ENCODE data around the gene LRCH1. TPM values are rescaled to one million over a fixed set of nuclear protein-coding genes. Genes with fewer than 3 reads are reported as not detected.

The LRCH1 gene
- total RNA-seq, 4 donors from 2014 or later, result 5.2 to 30.7 (median 17.1) TPM

GRCh38 chr13:46553886-46554858, 1.2 kb downstream of the LRCH1 start:
- intact Hi-C loops (cut with DNase I; ENCODE audit: low total_unique reads) (loop anchor here (10.0 kb wide), 2 partner anchors 61 to 121 kb away; no protein-coding TSS in a partner anchor), in situ Hi-C loops (cut with MboI; ENCODE audit: low pct_ligation_motif_present in 1 of 4, low pct_unique_long_range_greater_than_20kb in 1 of 4, low sequenced_read_pairs in 3 of 4) (loop anchor here in 2 of 4 donors (5.0 to 10.0 kb wide), 2 partner anchors 158 to 171 kb away; no protein-coding TSS in a partner anchor)
- DNase-seq, result peak; percentile 78
- TF ChIP-seq POLR2AphosphoS5 (IDR thresholded peaks at IDR 0.05) (peak; percentile 29 to 58 (median 37)), POLR2A (IDR thresholded peaks at IDR 0.05) (peak; percentile 64), EP300 (IDR thresholded peaks at IDR 0.05; ENCODE audit: low read depth) (no peak)
- TF ChIP-seq, protein P1, sequence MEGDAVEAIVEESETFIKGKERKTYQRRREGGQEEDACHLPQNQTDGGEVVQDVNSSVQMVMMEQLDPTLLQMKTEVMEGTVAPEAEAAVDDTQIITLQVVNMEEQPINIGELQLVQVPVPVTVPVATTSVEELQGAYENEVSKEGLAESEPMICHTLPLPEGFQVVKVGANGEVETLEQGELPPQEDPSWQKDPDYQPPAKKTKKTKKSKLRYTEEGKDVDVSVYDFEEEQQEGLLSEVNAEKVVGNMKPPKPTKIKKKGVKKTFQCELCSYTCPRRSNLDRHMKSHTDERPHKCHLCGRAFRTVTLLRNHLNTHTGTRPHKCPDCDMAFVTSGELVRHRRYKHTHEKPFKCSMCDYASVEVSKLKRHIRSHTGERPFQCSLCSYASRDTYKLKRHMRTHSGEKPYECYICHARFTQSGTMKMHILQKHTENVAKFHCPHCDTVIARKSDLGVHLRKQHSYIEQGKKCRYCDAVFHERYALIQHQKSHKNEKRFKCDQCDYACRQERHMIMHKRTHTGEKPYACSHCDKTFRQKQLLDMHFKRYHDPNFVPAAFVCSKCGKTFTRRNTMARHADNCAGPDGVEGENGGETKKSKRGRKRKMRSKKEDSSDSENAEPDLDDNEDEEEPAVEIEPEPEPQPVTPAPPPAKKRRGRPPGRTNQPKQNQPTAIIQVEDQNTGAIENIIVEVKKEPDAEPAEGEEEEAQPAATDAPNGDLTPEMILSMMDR (IDR thresholded peaks at IDR 0.05), result peak in 4 of 5 experiments; percentile 30 to 35 (median 33)
- peaks cover 3 to 45% (median 28%) of the 10 kb centered on the region in 4 donors for H3K4me1 ChIP-seq
- 0 to 1% methylated on average over 6 to 54 of the region's 75 CpGs for WGBS, 2 donors (ENCODE audit: low coverage in 1 of 2)
- no peaks in the 10 kb centered on the region for H3K27me3 ChIP-seq
- no peaks in the 10 kb centered on the region for H3K36me3 ChIP-seq
- no peaks in the 10 kb centered on the region for H3K9me3 ChIP-seq
- peak overlapping the region; percentile 68 to 95 (median 74) for H3K4me3 ChIP-seq
- H3K27ac ChIP-seq, result peak overlapping the region; percentile 91 to 97 (median 94)

DNA sequence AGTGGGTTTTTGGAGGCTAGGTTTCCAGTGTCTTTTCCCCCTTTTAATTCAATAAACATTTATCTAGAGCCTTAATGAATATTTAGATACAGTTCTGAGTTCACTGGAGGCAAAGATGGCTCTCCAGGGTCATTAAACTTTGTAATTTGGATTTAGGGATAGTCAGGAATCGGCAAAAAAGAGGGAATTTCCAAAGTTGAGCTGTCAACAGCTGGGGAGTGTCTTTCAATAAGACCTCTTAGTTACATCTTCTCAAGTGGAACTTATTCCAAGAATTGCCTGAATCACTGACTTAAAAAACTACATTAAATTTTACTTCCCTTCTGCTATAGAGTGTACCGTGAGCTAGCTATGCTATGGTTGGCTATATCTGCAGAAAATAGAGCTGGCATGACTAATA, 2.0 kb downstream of the LRCH1 start:
- Histone ChIP-seq H3K4me1 (peaks cover 3 to 52% (median 28%) of the 10 kb centered on the region in 4 donors), H3K9me3 (no peaks in the 10 kb centered on the region), H3K27me3 (no peaks in the 10 kb centered on the region), H3K27ac (peak overlapping the region; percentile 91 to 97 (median 94)), H3K4me3 (peak overlapping the region; percentile 68 to 95 (median 74)), H3K36me3 (no peaks in the 10 kb centered on the region)
- DNase-seq, result no peak
- 25 to 29% methylated on average over 2 of the region's 2 CpGs for WGBS, 2 donors (ENCODE audit: low coverage in 1 of 2)
- intact Hi-C loops (cut with DNase I; ENCODE audit: low total_unique reads) (loop anchor here (10.0 kb wide), 2 partner anchors 60 to 120 kb away; no protein-coding TSS in a partner anchor), in situ Hi-C loops (cut with MboI; ENCODE audit: low pct_ligation_motif_present in 1 of 4, low pct_unique_long_range_greater_than_20kb in 1 of 4, low sequenced_read_pairs in 3 of 4) (loop anchor here in 2 of 4 donors (5.0 to 10.0 kb wide), 2 partner anchors 157 to 170 kb away; no protein-coding TSS in a partner anchor)
- TF ChIP-seq POLR2A (IDR thresholded peaks at IDR 0.05) (no peak), POLR2AphosphoS5 (IDR thresholded peaks at IDR 0.05) (no peak), EP300 (IDR thresholded peaks at IDR 0.05; ENCODE audit: low read depth) (no peak)
- TF ChIP-seq, protein P1 (IDR thresholded peaks at IDR 0.05), result no peak

DNA sequence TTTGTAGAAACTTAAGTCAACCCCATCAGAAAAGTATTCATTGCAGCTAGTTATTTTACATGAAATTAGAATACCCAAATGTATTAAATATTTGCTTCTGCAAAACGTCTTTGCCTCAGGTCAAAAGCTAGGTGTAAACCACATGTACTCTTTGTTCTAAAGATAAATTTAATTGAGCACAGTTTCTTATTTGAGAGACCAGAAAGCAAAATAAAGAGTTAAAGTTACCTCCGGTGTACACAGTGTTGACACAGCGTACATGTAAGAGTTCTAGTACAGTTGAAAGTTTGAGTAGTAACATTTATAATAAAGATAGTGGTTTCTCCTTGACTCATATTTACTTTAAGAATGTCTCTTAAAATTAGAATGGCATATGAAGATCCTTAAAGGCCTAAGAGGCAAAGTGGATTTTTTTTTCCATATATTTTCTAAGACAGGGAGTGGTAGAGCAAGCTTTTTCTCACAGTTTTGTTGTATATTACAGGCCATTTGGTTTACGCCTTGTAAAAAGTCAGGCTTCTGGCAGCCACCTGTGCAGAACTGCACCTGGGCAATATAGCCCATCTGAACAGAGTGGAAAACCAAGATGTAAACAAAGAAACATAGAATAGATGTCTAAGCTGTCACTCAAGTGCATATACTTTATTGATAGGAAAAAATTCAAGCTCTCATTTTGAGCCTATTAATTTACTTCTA, 2.9 kb downstream of the LRCH1 start:
- in situ Hi-C loops (cut with MboI; ENCODE audit: low pct_ligation_motif_present in 1 of 4, low pct_unique_long_range_greater_than_20kb in 1 of 4, low sequenced_read_pairs in 3 of 4), result loop anchor here in 1 of 4 donors (10.0 kb wide), 1 partner anchor 169 kb away; no protein-coding TSS in a partner anchor
- 22 to 43% methylated on average over 4 of the region's 4 CpGs for WGBS, 2 donors (ENCODE audit: low coverage in 1 of 2)

More for the DNA sequence above, 2.9 kb downstream of the LRCH1 start:
- peak overlapping the region; percentile 91 to 97 (median 94) for H3K27ac ChIP-seq
- H3K4me3 ChIP-seq, result peak overlapping the region in 1 of 4 donors; percentile 71
- intact Hi-C loops (cut with DNase I; ENCODE audit: low total_unique reads), result loop anchor here (10.0 kb wide), 2 partner anchors 59 to 119 kb away; no protein-coding TSS in a partner anchor
- H3K4me1 ChIP-seq, result peaks cover 11 to 61% (median 30%) of the 10 kb centered on the region in 4 donors
- TF ChIP-seq, protein P1 (IDR thresholded peaks at IDR 0.05), result no peak
- no peak for TF ChIP-seq EP300 (IDR thresholded peaks at IDR 0.05; ENCODE audit: low read depth)
- TF ChIP-seq POLR2AphosphoS5 (IDR thresholded peaks at IDR 0.05), result no peak
- no peak for TF ChIP-seq POLR2A (IDR thresholded peaks at IDR 0.05)
- no peaks in the 10 kb centered on the region for H3K36me3 ChIP-seq
- no peak for DNase-seq
- H3K9me3 ChIP-seq, result no peaks in the 10 kb centered on the region
- H3K27me3 ChIP-seq, result no peaks in the 10 kb centered on the region

All from transverse colon (tissue), 4 donors.